GM21390 (cell line): ENCODE measurements around the gene CCDC9.
"Not testable (repeated sequence)": the region's sequence is repeated elsewhere in the genome, so short reads cannot be mapped to it uniquely, and the experiment has no call there.

Source experiments
- ATAC-seq: cut with Tn5 transposase; IDR thresholded peaks from one replicate; pipeline ENCODE4 v1.9.1; 2021; ENCODE audit not compliant: unreplicated experiment

CCDC9 gene

GRCh38 chr19:47283405-47284059, 27.2 kb downstream of the CCDC9 start:
- ATAC-seq, result no peak

- no peak for ATAC-seq
Measured at GRCh38 chr19:47284324-47284899, 28.1 kb downstream of the CCDC9 start.

- ATAC-seq, result no peak
Measured at GRCh38 chr19:47296036-47296435, 39.7 kb downstream of the CCDC9 start.

- not testable (repeated sequence) for ATAC-seq
Measured at GRCh38 chr19:47300867-47301266, 44.5 kb downstream of the CCDC9 start.

GRCh38 chr19:47302249-47302648, 45.9 kb downstream of the CCDC9 start:
- ATAC-seq, result no peak

- ATAC-seq, result no peak
Measured at GRCh38 chr19:47303966-47304365, 47.6 kb downstream of the CCDC9 start.

GRCh38 chr19:47305309-47305751, 49.0 kb downstream of the CCDC9 start:
- ATAC-seq, result no peak

GRCh38 chr19:47306303-47306702, 50.0 kb downstream of the CCDC9 start:
- ATAC-seq, result no peak

GRCh38 chr19:47309038-47309437, 52.7 kb downstream of the CCDC9 start:
- ATAC-seq, result no peak

GRCh38 chr19:47309608-47310007, 53.3 kb downstream of the CCDC9 start, which contains the start of gene C5AR1:
Gene C5AR1 (plus strand): TSS chr19:47309861. CDS start chr19:47309896, 35 bp downstream.
- no peak for ATAC-seq

GRCh38 chr19:47310323-47310722, 54.0 kb downstream of the CCDC9 start:
- ATAC-seq, result no peak

- ATAC-seq, result no peak
Measured at GRCh38 chr19:47310819-47311218, 54.5 kb downstream of the CCDC9 start.

GRCh38 chr19:47312366-47313006, 56.2 kb downstream of the CCDC9 start:
- no peak for ATAC-seq

GRCh38 chr19:47313754-47314295, 57.5 kb downstream of the CCDC9 start:
- ATAC-seq, result no peak

- no peak for ATAC-seq
Measured at GRCh38 chr19:47315125-47315821, 58.9 kb downstream of the CCDC9 start.

GRCh38 chr19:47316513-47316912, 60.2 kb downstream of the CCDC9 start:
- ATAC-seq, result no peak

GRCh38 chr19:47319923-47320871, 63.9 kb downstream of the CCDC9 start:
- no peak for ATAC-seq
